Measurements from ENCODE around the gene PPIL1.

DNA sequence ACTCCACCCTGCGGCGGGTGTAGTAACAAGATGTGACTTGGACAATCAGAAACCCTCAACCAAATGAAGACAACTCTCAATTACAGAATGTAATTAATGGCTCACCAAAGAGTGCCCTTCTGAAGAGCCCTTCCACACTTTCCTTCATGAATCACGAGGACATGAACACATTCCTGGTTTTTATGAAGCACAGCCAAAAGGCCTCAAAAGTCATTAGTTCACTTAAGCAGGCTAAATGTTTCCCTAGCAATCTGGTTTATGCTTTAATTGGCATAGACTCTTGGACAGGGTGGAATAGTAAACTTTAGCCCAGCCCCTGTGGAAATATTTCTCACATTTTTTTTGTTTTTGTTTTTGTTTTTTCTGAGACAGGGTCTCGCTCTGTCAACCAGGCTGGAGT is 55.8 kb downstream of the PPIL1 start:
- TF ChIP-seq, protein P1, sequence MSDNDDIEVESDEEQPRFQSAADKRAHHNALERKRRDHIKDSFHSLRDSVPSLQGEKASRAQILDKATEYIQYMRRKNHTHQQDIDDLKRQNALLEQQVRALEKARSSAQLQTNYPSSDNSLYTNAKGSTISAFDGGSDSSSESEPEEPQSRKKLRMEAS (IDR thresholded peaks at IDR 0.05) = no peak
- no peak for TF ChIP-seq TCF12 (IDR thresholded peaks at IDR 0.05; ENCODE audit: low read depth)
- TF ChIP-seq YY1 (IDR thresholded peaks at IDR 0.05; ENCODE audit: low read depth) = no peak
- no peak for TF ChIP-seq RAD21 (IDR thresholded peaks at IDR 0.05; ENCODE audit: low read depth)
- TF ChIP-seq CEBPB (IDR thresholded peaks at IDR 0.05) = no peak
- no peak for TF ChIP-seq EP300 (IDR thresholded peaks at IDR 0.05; ENCODE audit: borderline replicate concordance)
- TF ChIP-seq, protein P2, sequence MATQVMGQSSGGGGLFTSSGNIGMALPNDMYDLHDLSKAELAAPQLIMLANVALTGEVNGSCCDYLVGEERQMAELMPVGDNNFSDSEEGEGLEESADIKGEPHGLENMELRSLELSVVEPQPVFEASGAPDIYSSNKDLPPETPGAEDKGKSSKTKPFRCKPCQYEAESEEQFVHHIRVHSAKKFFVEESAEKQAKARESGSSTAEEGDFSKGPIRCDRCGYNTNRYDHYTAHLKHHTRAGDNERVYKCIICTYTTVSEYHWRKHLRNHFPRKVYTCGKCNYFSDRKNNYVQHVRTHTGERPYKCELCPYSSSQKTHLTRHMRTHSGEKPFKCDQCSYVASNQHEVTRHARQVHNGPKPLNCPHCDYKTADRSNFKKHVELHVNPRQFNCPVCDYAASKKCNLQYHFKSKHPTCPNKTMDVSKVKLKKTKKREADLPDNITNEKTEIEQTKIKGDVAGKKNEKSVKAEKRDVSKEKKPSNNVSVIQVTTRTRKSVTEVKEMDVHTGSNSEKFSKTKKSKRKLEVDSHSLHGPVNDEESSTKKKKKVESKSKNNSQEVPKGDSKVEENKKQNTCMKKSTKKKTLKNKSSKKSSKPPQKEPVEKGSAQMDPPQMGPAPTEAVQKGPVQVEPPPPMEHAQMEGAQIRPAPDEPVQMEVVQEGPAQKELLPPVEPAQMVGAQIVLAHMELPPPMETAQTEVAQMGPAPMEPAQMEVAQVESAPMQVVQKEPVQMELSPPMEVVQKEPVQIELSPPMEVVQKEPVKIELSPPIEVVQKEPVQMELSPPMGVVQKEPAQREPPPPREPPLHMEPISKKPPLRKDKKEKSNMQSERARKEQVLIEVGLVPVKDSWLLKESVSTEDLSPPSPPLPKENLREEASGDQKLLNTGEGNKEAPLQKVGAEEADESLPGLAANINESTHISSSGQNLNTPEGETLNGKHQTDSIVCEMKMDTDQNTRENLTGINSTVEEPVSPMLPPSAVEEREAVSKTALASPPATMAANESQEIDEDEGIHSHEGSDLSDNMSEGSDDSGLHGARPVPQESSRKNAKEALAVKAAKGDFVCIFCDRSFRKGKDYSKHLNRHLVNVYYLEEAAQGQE (IDR thresholded peaks at IDR 0.05; ENCODE audit: low read depth) = no peak
- TF ChIP-seq, protein P3, sequence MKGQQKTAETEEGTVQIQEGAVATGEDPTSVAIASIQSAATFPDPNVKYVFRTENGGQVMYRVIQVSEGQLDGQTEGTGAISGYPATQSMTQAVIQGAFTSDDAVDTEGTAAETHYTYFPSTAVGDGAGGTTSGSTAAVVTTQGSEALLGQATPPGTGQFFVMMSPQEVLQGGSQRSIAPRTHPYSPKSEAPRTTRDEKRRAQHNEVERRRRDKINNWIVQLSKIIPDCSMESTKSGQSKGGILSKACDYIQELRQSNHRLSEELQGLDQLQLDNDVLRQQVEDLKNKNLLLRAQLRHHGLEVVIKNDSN (IDR thresholded peaks at IDR 0.05) = no peak
- no peak for TF ChIP-seq TAF1 (IDR thresholded peaks at IDR 0.05; ENCODE audit: low read depth)
- no peak for TF ChIP-seq NFIC (IDR thresholded peaks at IDR 0.05)
- no peak for TF ChIP-seq FOXM1 (IDR thresholded peaks at IDR 0.05; ENCODE audit: borderline replicate concordance, low read depth)
- no peak for TF ChIP-seq TEAD4 (IDR thresholded peaks at IDR 0.05)
